ENCODE measurements around the gene PHF21B.

PHF21B gene

DNA sequence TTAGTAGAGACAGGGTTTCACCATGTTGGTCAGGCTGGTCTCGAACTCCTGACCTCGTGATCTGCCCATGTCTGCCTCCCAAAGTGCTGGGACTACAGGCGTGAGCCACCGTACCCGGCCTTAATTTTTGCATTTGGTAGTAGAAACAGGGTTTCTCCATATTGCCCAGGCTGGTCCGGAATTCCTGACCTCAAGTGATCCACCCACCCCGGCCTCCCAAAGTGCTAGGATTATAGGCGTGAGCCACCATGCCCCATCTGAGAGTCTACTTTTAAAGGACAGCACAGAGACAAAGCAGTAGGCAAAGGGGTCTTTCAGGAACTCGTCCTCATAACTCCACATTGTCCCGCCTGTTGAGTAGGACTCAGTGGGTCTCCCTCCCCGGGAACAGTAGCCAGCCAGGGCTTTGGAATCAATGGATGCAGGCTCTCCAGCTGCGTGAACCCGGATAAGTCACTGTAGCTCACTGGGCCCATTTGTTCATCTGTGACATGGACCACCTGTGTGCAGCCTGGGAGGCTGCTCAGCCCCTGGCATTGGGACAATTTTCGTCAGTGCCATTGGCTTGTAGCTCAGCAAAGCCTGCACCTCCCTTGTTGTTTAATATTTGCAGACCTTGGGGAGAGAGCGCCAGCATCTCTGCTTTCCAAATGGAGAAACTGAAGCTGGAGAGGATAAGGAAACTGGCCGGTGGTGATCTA lies 171.3 kb downstream of the PHF21B start:
- DNase-seq (ENCODE audit: low read depth), result no peak
- no peak overlapping the region for H3K4me3 ChIP-seq (ENCODE audit: low read depth, low read length)

DNA sequence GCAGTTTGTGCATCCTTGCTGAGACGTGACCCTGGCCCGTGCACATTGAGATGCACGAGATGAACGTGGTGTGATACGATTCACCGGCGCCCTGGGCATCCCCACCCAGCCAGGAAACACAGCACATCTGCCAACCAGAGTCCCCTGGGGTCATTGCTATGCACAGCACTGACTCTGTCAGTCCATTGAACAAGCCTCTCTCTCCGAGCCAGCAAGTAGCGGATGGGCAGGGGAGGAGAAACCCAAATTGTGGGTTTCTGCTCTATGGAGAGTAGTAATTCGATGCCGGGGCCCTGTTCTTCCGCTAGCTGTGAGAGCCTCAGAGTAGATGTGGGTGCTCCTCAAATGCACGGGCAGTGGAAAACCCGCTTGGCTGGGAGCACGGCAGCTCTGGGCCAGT lies 172.3 kb downstream of the PHF21B start:
- no peak overlapping the region for H3K4me3 ChIP-seq (ENCODE audit: low read depth, low read length)
- DNase-seq (ENCODE audit: low read depth), result no peak

DNA sequence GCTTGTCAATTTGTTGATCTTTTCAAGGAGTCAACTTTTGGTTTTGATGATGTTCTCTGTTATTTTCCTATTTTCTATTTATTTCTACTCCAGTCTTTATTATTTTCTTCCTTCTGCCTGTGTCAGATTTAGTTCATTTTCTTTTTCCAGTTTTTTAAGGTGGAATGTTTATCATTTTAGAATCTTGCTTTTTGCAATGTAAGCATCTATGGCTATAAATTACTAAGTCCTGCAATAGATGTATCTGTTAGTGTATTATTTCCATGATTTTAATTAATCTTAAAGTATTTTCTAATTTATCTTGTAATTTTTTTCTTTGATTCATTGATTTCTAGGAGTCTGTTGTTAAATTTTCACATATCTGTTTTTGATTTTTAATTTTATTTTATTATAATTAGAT lies 175.7 kb downstream of the PHF21B start:
- no peak for DNase-seq (ENCODE audit: low read depth)
- no peak overlapping the region for H3K4me3 ChIP-seq (ENCODE audit: low read depth, low read length)

DNA sequence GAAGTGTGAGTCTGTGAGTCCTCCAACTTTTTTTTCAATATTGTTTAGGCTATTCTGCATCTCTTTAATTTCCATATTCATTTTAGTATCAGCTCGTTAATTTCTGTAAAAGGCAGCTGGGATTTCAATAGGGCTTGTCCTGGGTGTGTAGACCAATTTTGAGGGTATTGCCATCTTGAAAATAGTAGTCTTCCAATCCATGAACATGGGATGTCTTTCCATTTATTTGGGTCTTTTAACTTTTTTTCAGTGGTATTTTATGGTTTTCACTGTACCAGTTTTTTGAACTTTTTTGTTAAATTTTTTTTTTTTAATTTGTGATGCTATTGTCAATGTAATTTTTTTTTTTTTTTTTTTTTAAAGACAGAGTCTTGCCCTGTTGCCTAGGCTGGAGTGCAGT lies 177.9 kb downstream of the PHF21B start:
- H3K4me3 ChIP-seq (ENCODE audit: low read depth, low read length), result no peak overlapping the region
- no peak for DNase-seq (ENCODE audit: low read depth)

All from skeletal muscle cell (primary cell).